Mammary epithelial cell (primary cell): ENCODE measurements around the gene STK17B.

Experiments
- EZH2 ChIP-seq: IDR thresholded peaks from 2 replicates; pipeline ENCODE4 v1.6.1; 2012; ENCODE audit warnings: low read length, inconsistent platforms, borderline replicate concordance
- TF ChIP-seq, protein P1 (sequence below), 2 donors: IDR thresholded peaks in 1 of 2; conservative IDR thresholded peaks in 1 of 2; 2 replicates each; pipeline ENCODE4 v1.5.1; 2011 to 2012; ENCODE audit warnings: inconsistent platforms in 2 of 2, low read length in 2 of 2, mild to moderate bottlenecking in 2 of 2, control low read depth in 1 of 2, low read depth in 1 of 2; ENCODE audit not compliant: insufficient read depth in 1 of 2; ENCODE audit errors: extremely low read depth in 1 of 2

DNA sequence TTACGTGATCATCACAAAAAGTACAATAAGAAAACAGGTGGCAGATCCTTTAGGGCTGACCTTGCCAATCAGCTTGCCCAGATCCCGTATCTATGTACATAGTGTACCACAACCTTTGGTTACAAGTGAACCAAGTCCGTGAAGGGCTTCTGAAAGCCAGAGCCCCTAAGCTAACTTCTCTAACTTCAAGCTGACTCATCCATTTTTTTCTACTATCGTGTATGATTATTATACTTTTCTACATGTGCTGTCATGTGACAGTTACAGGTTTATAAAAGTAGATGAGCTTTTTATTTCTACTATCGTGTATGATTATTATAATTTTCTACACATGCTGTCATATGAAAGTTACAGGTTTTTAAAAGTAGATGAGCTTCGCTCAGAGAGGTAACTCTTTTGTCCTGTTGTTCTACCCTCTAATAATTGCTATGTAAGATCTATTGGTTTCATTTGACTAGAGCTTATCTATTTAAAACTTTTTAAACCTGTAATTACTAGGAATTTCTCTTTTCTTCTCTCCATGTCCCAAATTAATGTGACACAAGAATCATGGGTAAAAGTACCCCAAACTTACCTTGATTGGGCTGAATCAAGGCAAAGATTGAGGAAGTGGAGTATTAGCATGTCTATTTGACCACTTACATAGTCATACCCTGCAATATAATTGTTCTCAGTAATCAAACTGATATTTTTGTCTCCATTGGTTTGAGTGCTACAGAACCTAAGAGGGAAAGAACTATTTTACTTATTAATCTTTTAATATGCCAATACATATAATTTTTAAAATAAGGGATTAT is 73.3 kb downstream of the STK17B start:
- TF ChIP-seq, protein P1, sequence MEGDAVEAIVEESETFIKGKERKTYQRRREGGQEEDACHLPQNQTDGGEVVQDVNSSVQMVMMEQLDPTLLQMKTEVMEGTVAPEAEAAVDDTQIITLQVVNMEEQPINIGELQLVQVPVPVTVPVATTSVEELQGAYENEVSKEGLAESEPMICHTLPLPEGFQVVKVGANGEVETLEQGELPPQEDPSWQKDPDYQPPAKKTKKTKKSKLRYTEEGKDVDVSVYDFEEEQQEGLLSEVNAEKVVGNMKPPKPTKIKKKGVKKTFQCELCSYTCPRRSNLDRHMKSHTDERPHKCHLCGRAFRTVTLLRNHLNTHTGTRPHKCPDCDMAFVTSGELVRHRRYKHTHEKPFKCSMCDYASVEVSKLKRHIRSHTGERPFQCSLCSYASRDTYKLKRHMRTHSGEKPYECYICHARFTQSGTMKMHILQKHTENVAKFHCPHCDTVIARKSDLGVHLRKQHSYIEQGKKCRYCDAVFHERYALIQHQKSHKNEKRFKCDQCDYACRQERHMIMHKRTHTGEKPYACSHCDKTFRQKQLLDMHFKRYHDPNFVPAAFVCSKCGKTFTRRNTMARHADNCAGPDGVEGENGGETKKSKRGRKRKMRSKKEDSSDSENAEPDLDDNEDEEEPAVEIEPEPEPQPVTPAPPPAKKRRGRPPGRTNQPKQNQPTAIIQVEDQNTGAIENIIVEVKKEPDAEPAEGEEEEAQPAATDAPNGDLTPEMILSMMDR (conservative IDR thresholded peaks at IDR 0.05 in 1 of 2, IDR thresholded peaks at IDR 0.05 in 1 of 2; ENCODE audit: extremely low read depth in 1 of 2, insufficient read depth in 1 of 2, low read depth in 1 of 2, low read length in 2 of 2) = no peak
- TF ChIP-seq EZH2 = no peak
